ENCODE data around the gene FAM118B.

FAM118B gene

DNA sequence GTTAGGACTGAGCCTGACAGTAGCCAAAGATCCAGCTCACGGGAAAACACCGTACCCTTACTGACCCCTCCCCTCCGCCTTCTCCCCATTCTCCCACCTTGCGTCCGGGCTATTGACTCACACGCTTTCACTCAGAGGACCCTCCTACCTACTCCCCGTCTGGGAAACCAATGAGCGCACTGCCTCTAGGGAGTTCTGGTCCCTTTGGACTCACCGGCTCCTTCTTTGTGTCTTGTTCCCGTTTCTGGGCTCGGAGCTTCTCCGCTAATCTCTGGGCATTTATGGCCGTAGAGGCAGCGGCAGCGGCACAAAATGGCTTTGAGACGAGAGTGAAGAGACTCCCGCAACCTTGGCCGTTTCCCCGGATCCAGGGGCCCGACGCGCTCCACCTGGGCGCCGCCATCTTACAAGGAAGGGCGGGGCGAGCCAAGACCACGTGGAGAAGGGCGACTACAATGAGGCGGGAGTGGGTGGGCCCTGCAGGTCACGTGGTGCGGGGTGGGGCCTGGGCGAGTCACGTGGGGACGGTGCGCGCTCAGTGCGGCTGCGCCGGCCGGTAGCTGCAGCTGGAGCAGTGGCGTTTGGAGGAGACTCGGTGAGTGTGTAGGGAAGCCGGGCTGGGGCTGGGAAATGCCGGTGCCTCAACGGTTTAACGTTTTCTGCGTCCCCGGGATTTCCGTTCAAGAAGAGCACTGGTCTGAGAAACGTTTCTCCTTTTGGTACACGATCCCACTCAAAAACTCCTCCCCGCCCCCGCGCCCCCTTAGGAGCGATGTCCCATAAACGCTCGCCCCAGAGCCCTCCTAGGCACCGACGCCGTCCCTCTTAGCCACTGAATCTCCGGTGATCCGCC is at the start of gene FAM118B, which contains the start of gene RPUSD4:
FAM118B (plus strand) TSS at position 547 of the 853 bp plus-strand sequence. CDS start 23,220 bp downstream, outside the sequence.
RPUSD4 (minus strand) TSS at position 415 of the 853 bp plus-strand sequence; CDS start at position 403, 12 bp downstream.
- DNase-seq: peak; percentile 98

GRCh38 chr11:126162306-126163030 is 49.1 kb upstream of the FAM118B start:
- no peak for DNase-seq

- no peak for DNase-seq
Observed at GRCh38 chr11:126163074-126163700, 48.4 kb upstream of the FAM118B start.

DNA sequence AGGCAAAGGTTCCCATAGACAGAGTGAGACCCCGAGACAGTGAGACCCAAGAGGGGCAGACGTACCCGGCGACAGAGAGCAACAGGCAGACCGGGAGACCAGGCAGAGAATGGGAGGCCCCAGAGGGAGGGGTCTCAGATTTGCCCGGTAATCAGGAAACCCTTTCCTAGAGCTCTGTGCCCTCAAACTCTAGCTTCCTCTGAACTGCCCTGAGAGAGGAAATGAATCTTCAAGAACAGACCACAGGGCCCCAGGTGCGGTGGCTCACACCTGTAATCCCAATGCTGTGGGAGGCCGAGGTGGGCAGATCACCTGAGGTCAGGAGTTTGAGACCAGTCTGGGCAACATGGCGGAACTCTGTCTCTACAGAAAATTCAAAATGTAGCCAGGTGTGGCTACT is 47.8 kb upstream of the FAM118B start:
- no peak for DNase-seq

GRCh38 chr11:126164781-126165180 is 46.8 kb upstream of the FAM118B start:
- no peak for DNase-seq

- no peak for DNase-seq
Observed at GRCh38 chr11:126165311-126165720, 46.3 kb upstream of the FAM118B start.

- DNase-seq: no peak
Observed at GRCh38 chr11:126165757-126166156, 45.8 kb upstream of the FAM118B start.

- no peak for DNase-seq
Observed at GRCh38 chr11:126166413-126166812, 45.2 kb upstream of the FAM118B start.

DNA sequence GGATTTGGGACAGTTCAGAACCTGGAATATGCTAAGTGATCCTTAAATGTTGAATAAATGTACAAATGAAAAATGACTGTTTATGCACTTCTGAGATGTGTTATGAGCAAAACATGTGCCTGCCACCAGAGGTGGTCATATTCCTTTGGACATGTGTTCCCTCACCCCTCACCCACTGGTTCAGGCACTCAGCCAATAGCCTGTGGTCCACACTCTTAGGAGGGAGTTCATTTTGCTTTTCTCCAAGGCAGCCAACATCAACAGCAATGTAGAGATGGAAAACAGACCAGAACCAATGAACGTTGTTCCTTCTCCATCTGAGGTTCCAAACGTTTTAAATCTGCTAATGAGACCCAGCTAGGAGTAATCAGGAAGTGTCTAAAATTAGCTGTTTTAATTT is 44.1 kb upstream of the FAM118B start:
- DNase-seq: no peak

- no peak for DNase-seq
Observed at GRCh38 chr11:126169291-126169690, 42.3 kb upstream of the FAM118B start.

DNA sequence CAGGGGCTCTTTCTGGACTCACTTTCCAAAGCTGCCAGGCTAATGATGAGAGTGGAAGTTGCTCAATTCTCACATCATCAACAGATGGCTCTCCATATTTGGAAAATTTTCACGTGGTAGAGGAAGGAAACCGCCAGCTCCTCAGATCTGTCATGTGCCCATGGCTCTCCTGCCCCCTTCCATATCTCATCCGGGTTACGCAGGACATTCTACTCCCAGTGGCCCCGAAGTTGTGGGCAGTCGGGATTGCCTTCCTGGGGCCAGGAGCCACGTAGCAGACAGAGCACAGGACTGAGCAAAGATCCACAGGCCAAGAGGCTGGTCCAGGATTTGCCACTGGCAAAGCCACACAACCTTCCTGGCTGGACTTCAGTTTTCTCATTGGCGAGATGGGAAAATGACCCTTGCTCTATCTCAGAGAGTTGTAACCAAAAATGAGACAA is 39.0 kb upstream of the FAM118B start:
- DNase-seq: no peak

DNA sequence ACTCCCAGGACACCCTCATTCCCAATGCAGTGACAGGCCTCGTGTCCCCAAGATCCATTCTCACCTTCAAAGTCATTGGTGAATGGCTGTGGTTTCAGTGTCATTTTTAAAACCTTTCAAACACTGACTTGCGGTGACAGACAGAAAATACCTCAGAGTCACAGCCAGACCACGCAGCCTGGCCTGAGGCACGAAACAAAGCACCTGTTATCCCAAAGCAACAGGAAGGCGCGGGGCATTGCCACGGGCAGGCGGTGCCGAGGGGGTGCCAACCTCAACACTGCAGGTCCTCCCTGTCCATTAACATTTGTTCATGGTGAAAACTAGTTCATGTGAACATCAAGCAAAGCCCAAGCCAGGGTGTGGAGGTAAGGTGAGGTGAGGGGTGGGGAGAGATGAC is 38.3 kb upstream of the FAM118B start:
- no peak for DNase-seq

GRCh38 chr11:126174816-126175215 is 36.8 kb upstream of the FAM118B start:
- no peak for DNase-seq

DNA sequence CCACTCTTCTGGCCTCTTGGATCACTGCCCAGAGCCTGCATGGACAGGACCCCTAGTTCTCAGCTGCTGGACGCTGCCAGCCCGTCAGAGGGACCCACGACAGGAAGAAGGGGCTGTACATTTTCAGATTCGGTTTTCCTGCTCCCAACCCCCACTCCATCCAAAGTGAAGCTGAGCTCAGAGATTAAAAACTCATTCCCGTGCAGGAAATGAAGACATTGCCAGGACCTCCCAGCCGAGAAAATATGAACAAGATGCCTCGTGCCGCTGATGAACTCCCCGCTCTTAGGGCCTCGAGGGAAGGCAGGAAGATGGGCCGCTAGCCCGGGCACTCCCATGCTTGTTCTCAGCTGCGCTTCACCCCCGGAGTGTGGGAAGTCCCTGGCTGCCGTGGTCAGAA is 36.2 kb upstream of the FAM118B start:
- no peak for DNase-seq

- no peak for DNase-seq
Observed at GRCh38 chr11:126176853-126177470, 34.6 kb upstream of the FAM118B start.

- no peak for DNase-seq
Observed at GRCh38 chr11:126181939-126182730, 29.4 kb upstream of the FAM118B start.

- DNase-seq: no peak
Observed at GRCh38 chr11:126182787-126183445, 28.7 kb upstream of the FAM118B start.

GRCh38 chr11:126185259-126186024 is 26.1 kb upstream of the FAM118B start:
- DNase-seq: no peak

- DNase-seq: no peak
Observed at GRCh38 chr11:126186025-126186698, 25.4 kb upstream of the FAM118B start.
